ENCODE measurements around the gene STK32B.
"Not testable (repeated sequence)": the region's sequence is repeated elsewhere in the genome, so short reads cannot be mapped to it uniquely, and the experiment has no call there.

STK32B gene

GRCh38 chr4:5165420-5166369 is 114.4 kb downstream of the STK32B start:
- no peak for DNase-seq

DNA sequence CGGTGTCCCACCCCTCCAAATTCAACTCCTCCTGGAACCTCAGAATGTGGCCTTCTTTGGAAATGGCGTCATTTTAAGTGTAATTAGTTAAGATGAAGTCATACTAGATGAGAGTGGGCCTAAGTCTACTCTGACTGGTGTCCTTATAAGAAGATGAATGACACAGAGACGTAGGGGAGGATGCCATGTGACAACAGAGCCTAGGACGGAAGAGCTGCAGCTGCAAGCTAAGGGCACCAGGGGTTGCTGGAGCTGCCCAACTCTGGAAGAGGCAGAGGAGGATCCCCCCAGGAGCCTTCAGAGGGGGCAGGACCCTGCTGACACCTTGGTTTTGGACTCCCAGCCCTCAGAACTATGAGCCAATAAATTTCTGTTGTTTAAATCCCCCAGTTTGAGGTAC is 115.1 kb downstream of the STK32B start:
- no peak for DNase-seq

GRCh38 chr4:5168891-5169290 is 117.6 kb downstream of the STK32B start:
- DNase-seq, result no peak

DNA sequence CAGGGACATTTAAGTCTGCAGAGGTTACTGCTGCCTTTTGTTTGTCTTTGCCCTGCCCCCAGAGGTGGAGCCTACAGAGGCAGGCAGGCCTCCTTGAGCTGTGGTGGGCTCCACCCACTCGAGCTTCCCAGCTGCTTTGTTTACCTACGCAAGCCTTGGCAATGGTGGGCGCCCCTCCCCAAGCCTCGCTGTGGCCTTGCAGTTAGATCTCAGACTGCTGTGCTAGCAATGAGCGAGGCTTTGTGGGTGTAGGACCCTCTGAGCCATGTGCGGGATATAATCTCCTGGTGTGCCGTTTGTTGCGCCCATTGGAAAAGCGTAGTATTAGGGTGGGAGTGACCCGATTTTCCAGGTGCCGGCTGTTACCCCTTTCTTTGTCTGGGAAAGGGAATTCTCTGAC is 124.6 kb downstream of the STK32B start:
- DNase-seq, result not testable (repeated sequence)

GRCh38 chr4:5184606-5185005 is 133.3 kb downstream of the STK32B start:
- no peak for DNase-seq

DNA sequence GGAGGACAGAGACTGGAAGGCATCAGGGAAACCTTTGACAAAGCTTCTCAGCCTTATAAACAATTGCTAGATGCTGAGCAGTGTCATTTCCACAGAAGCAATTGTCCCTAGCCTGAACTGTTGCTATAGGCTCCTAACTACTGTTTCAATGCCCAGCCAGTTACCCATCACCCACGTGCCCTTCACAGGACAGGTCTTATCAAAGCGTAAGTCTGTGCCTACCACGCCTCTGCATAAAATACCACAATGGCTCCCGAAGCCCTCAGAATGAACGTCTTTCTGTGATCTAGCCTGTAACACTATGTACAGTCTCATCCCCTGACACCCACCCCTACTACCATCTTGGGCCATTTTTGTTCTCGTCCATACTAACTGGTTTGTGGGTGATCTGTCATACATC is 134.3 kb downstream of the STK32B start:
- no peak for DNase-seq

GRCh38 chr4:5186271-5187064 is 135.2 kb downstream of the STK32B start:
- DNase-seq, result no peak

DNA sequence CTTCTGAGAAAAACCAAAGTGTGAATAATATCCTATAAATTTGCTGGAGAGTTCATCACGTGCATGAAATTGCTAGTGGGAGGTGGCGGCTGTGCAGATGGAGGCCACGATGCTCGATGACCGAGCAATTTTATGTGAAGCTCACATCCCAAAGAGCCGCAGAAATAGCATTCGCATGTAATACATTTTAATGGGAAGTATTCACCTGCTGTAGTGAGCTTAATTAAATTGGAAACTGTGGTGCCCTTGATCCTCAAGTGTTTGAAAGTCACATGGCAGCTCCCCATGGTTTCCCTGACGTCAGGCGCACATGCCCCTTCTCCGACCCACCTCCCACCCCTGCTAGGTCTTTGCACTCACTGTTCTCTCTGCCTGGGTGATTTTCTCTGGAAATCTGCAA is 136.8 kb downstream of the STK32B start:
- no peak for DNase-seq

GRCh38 chr4:5191831-5192230 is 140.6 kb downstream of the STK32B start:
- DNase-seq, result no peak

DNA sequence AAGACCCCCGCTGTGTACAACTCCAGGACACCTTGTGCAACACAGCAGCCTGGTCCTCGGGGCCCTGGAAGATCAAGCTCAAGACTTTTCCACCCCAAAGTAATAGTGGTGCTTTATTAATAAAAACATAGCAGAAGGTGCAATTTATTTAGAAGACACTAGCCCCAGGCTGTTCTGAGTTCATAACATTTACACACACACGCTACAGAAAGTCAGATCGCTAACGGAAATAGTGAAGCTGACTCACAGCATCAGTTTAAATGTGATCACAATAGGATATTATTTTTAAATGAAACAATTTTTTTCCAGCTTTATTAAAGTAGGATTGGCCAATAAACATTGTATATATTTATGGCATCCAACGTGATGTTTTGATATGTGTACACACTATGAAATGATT is 141.0 kb downstream of the STK32B start:
- no peak for DNase-seq

DNA sequence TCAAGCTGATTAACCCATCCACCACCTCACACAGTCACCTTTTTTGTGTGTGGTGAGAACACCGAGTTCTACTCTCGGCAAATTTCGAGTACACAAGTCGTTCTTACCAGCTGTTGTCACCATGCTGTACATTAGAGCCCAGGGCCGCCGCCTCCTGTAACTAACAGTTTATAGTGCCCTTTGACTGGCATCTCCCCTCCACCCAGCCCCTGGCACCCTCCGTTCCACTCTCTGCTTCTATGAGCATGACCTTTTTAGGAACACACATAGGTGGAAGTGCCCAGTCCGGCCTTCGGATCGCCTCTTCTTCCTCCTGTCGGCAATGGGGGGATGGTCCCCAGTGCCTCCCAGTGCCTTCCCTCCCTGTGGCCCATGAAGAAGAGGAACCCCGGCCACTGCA is 141.4 kb downstream of the STK32B start:
- DNase-seq, result no peak

GRCh38 chr4:5198656-5199541 is 147.6 kb downstream of the STK32B start:
- no peak for DNase-seq

DNA sequence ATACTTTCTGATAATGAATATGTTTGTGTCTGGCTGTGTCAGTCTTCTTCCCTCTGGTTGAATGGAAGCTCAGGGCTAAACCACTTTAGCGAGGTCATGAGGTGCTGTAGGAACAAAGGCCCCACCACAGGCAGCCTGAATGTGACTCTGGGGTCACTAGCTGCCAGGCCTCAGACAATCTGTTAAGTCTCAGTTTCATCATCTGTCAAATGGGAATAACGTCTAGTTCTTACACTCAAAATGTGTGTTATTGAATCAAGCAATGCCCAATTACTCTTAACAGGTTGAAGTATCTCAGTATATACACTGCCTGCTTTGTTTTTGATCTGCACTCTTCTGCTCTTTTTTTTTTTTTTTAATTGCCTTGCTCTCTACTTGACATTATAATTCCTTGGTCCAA is 148.6 kb downstream of the STK32B start:
- no peak for DNase-seq

- no peak for DNase-seq
Measured at GRCh38 chr4:5200513-5200912, 149.2 kb downstream of the STK32B start.

- no peak for DNase-seq
Measured at GRCh38 chr4:5203309-5203992, 152.2 kb downstream of the STK32B start.

GRCh38 chr4:5203993-5204310 is 152.7 kb downstream of the STK32B start:
- no peak for DNase-seq

GRCh38 chr4:5204781-5205180 is 153.5 kb downstream of the STK32B start:
- no peak for DNase-seq

DNA sequence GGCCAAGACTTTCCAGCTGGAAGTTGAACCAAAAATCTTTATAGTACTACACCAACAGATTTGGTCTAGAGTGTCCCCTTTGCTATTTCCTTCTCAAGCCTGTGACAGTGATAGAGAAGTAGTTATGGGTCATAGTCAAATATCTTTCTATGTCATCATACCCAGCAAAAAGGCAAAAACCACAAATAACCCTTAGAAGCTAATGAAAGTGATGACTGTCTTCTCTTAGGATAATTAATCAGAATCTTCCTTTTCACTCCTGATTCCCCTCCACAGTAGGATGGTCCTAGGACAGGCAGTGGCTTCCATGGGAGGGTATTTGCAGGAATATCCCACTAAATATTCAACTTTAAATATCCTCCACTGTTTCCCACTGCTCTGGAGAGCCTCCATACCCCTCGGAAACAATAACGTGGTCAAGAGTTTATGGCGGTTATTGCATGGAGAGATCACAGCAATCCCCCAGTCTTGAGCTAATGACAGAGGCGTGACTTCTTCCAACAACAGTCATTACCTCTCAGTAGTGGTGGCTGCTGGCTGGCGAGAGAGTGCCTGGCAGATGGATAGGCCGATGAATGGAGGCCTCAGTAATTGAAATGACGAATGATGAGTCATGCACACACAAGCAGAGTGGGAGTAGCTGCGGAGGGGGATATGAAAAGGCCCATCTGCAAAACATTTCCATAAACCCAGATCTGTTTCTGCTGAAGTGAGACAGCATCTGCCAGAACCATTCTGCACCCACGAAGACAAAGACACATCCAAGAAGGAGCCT is 154.9 kb downstream of the STK32B start:
- no peak for DNase-seq

DNA sequence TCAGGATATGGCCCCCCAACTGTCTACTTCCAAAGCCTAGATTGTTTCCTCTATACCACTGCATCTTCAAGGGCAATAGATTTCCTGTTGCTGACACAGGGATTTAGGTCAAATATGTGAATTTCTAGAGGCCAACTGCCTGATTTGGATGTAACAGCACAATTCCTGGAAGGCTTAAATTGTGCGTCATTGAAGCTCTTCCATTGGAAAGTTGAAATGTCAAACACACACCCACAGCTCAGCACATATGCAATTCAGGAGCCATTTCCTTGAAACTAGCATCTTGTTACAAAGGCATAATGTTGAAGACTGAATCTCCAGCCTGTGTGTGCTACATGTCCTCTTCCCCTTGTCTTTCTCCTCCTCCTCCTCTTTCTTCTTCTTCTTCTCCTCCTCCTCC is 158.6 kb downstream of the STK32B start:
- DNase-seq, result no peak

DNA sequence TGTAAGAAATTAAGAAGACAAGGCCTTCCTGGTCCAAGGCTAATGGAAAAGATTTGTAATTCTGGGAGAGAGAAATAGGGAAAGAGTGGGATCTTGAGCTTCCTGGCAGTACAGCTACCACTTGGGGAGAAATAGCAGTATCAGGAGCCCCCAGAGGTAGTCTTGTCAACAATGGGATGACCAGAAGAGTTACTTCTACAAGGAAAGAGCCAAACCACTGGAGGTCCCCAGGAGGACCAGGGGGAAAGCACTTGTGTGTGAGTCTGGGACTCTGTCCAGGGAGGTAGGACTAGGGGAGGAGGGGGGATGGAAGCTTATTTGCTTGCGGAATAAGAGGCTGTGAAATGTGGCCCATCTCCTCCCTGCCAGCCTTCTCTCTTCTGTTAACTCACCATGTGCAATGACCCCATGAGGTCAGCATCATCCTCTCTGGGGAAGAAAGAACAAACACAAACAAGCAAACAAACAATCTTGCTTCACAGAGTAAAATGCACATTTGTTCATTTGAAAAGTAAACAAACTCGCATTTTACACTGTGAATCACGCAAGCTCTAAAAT is 160.1 kb downstream of the STK32B start:
- no peak for DNase-seq

DNA sequence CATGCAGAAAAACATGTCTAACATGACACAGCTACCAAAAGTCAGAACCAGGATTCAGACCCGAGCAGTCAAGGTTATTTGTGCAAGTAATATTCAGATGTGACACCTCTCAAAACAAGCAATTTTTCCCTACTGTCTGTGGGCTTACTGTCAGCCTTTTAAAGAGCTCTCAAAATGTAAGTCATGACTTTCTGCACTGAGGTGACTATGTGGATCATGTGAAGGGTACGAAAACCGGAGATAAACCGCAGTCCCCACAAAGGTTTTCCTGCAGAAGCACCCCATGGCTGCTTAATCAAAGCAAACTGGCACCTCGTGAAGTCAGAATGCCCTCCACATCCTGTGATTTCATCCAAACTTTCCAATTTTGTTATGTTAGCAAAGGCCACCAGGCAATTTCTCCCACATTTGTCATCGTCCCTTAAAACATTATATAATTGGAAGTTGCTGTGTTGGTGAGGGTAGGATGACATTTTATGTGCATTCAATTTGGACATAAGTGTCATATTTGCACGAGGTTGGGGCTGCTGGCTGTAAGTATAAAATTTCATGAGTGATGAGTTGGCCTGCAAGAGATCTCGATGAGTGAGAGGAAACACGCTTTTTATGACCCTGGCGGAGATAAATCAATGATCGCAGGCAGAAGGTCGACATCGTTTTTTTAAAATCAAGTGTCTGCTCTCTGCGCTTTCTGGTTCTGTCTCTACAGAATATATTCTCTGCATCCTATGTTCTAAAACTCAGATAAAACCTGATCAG is 161.2 kb downstream of the STK32B start:
- no peak for DNase-seq
